Activated CD8-positive, alpha-beta T cell treated with anti-CD3 and anti-CD28 coated beads for 36 hours (primary cell): Measurements from ENCODE around the gene C15orf62. TPM values are rescaled to one million over a fixed set of nuclear protein-coding genes. Genes with fewer than 3 reads are reported as not detected.

Source experiments
- ATAC-seq: fragments of 200-7000 bp; cut with Tn5 transposase; one replicate; pipeline ENCODE4 v1.10.0; 2021; ENCODE audit warnings: mild to moderate bottlenecking, moderate library complexity
- CTCF ChIA-PET: fragments of 350-600 bp; sonication (Branson Sonifier 250); formaldehyde crosslinking; loops from one replicate; lab custom pipeline; 2021; ENCODE audit warnings: antibody characterized with exemption; lab: Charles Lee
- POLR2A ChIA-PET: fragments of 350-600 bp; sonication (Branson Sonifier 250); formaldehyde crosslinking; loops from one replicate; lab custom pipeline; 2021; ENCODE audit warnings: antibody characterized with exemption; lab: Charles Lee
- DNase-seq: peaks from one replicate; pipeline ENCODE4 v3.0.0-alpha.2; 2020
- H3K27ac Mint-ChIP-seq: one replicate; pipeline ENCODE4 v1.8.0; 2021; ENCODE audit warnings: mild to moderate bottlenecking, mixed read lengths
- H3K27me3 Mint-ChIP-seq: one replicate; pipeline ENCODE4 v1.8.0; 2021; ENCODE audit warnings: mixed read lengths
- H3K36me3 Mint-ChIP-seq: one replicate; pipeline ENCODE4 v1.8.0; 2021; ENCODE audit warnings: low read depth, mixed read lengths
- H3K4me1 Mint-ChIP-seq: one replicate; pipeline ENCODE4 v1.8.0; 2021; ENCODE audit warnings: low read depth, mixed read lengths
- H3K4me3 Mint-ChIP-seq: one replicate; pipeline ENCODE4 v1.8.0; 2021; ENCODE audit warnings: mild to moderate bottlenecking, moderate library complexity, mixed read lengths
- H3K9me3 Mint-ChIP-seq: one replicate; pipeline ENCODE4 v1.8.0; 2021; ENCODE audit warnings: mixed read lengths
- CTCF ChIP-seq: fragments of 200-600 bp; IDR thresholded peaks from one replicate; pipeline ENCODE4 v1.8.0; 2022; ENCODE audit warnings: antibody characterized with exemption, mild to moderate bottlenecking
- intact Hi-C: fragments of 100-400 bp; cut with micrococcal nuclease; formaldehyde crosslinking; loops from one replicate; pipeline ENCODE4 v1.10.0; 2022
- total RNA-seq, 2 experiments: library from RNA; stranded (reverse); gene quantifications; one replicate each; pipeline ENCODE4 v1.2.3, GENCODE V29; 2021

The C15orf62 gene
- total RNA-seq, 2 experiments from 2014 or later, result 0.61 to 0.63 TPM

DNA sequence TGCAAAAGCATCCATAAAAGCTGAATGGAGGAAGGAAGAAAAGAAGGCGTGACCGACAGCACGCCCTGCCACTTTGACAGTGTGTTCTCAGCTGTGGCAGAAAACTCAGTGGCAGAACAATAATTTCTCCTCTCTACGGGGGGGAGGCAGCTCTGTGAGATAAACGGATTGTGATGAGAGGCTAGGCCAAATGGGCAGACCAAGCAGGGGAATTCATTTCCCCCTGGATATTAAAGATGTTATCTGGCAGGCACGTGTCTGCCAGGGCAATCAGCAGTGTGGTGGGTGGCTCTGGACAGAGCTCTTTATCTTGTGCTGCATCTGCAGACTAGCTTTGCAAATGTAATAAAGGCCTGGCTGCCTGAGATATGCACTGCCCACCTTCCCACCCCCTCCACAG is 12.8 kb upstream of the C15orf62 start:
- Mint-ChIP-seq H3K9me3 (no peaks in the 10 kb centered on the region), H3K27ac (peak overlapping the region; percentile 30), H3K4me3 (peak overlapping the region; percentile 13), H3K4me1 (peaks cover 23% of the 10 kb centered on the region), H3K27me3 (no peaks in the 10 kb centered on the region), H3K36me3 (peaks cover 17% of the 10 kb centered on the region)
- TF ChIP-seq CTCF, result no peak
- DNase-seq, result no peak
- POLR2A ChIA-PET, result interaction anchor here (0.6 to 3.8 kb wide), 8 partner anchors 10 to 384 kb away, joined by 3 to 37 read pairs (median 3); partner anchors contain the start of genes C15orf62, CHAC1 and GCHFR
- CTCF ChIA-PET, result interaction anchor here (1.2 to 1.6 kb wide), 3 partner anchors 15 to 137 kb away, joined by 3 read pairs; partner anchors contain the start of gene VPS18
- no peak for ATAC-seq
- intact Hi-C loops, result loop anchor here (10.0 kb wide), 1 partner anchor 138 kb away; the partner anchor contains the start of gene VPS18

- Mint-ChIP-seq H3K4me1 (peaks cover 15% of the 10 kb centered on the region), H3K36me3 (no peaks in the 10 kb centered on the region), H3K27ac (no peak overlapping the region), H3K27me3 (no peaks in the 10 kb centered on the region), H3K9me3 (no peaks in the 10 kb centered on the region), H3K4me3 (no peak overlapping the region)
- ChIA-PET POLR2A (interaction anchor here (1.0 kb wide), 1 partner anchor 19 kb away, joined by 3 read pairs; no protein-coding TSS in a partner anchor), CTCF (interaction anchor here (0.7 to 1.2 kb wide), 2 partner anchors 15 to 97 kb away, joined by 3 read pairs; no protein-coding TSS in a partner anchor)
- ATAC-seq (no peak), DNase-seq (no peak)
- intact Hi-C loops, result loop anchor here (10.0 kb wide), 1 partner anchor 135 kb away; the partner anchor contains the start of gene VPS18
- TF ChIP-seq CTCF, result no peak
These were observed 9.8 kb upstream of the C15orf62 start for GRCh38 chr15:40759961-40760360.

- no peak for TF ChIP-seq CTCF
- H3K4me3 Mint-ChIP-seq, result peak overlapping the region; percentile 86
- DNase-seq, result peak; percentile 63
- H3K27ac Mint-ChIP-seq, result peak overlapping the region; percentile 85
- H3K27me3 Mint-ChIP-seq, result no peaks in the 10 kb centered on the region
- ChIA-PET CTCF (interaction anchor here (1.2 to 2.7 kb wide), 5 partner anchors 16 to 84 kb away, joined by 3 to 12 read pairs (median 4); no protein-coding TSS in a partner anchor), POLR2A (interaction anchor here (0.6 to 4.0 kb wide), 8 partner anchors 8 to 303 kb away, joined by 3 to 11 read pairs (median 5); partner anchors contain the start of genes RAD51 and RMDN3)
- H3K4me1 Mint-ChIP-seq, result peaks cover 33% of the 10 kb centered on the region
- peaks cover 2% of the 10 kb centered on the region for H3K36me3 Mint-ChIP-seq
- no peaks in the 10 kb centered on the region for H3K9me3 Mint-ChIP-seq
- intact Hi-C loops, result no loop called here
- peak; percentile 4 for ATAC-seq
These were observed 6.6 kb upstream of the C15orf62 start for GRCh38 chr15:40762919-40763800.

GRCh38 chr15:40763801-40764628 is 5.8 kb upstream of the C15orf62 start, which contains the start of gene GCHFR:
TSS of gene GCHFR (plus strand) at chr15:40764068. CDS start at chr15:40764181, 113 bp downstream.
- intact Hi-C loops, result no loop called here
- peaks cover 2% of the 10 kb centered on the region for H3K36me3 Mint-ChIP-seq
- H3K9me3 Mint-ChIP-seq, result no peaks in the 10 kb centered on the region
- peak within 1 kb of the TSS; percentile 86 for H3K4me3 Mint-ChIP-seq
- peak; percentile 43 for TF ChIP-seq CTCF
- H3K27me3 Mint-ChIP-seq, result no peaks in the 10 kb centered on the region
- H3K4me1 Mint-ChIP-seq, result peaks cover 42% of the 10 kb centered on the region
- H3K27ac Mint-ChIP-seq, result peak within 1 kb of the TSS; percentile 92
- ChIA-PET POLR2A (interaction anchor here (0.5 to 6.8 kb wide), 13 partner anchors 7 to 130 kb away, joined by 3 to 37 read pairs (median 5); partner anchors contain the start of genes RAD51, RMDN3 and VPS18), CTCF (interaction anchor here (0.8 to 3.7 kb wide), 10 partner anchors 16 to 130 kb away, joined by 3 to 27 read pairs (median 4); partner anchors contain the start of gene VPS18)
- peak; percentile 54 for ATAC-seq
- peak; percentile 78 for DNase-seq
